GM18858 (cell line): ENCODE measurements around the gene IQGAP2.
"Not testable (repeated sequence)": the region's sequence is repeated elsewhere in the genome, so short reads cannot be mapped to it uniquely, and the experiment has no call there.

Experiments
- ATAC-seq: cut with Tn5 transposase; IDR thresholded peaks from one replicate; pipeline ENCODE4 v1.9.1; 2021; ENCODE audit not compliant: unreplicated experiment

IQGAP2 gene

DNA sequence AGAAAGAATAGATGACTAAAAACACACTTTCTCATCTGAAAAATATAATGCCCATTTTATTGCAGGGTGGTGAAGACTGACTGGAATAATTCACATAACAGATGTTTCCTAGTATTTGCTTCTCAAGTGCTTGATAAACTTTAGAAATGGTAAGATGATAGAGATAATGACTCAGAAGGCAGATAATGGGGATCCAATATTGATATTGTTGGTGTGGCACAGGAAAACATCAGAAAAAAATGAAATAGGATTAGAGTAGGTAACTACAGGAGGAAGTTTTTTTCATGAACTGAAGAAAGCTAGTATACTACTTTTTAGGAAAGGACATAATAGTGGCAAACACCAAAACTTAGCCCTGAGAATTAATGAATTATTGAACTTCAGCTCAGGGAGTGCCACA is 240.3 kb downstream of the IQGAP2 start:
- ATAC-seq = no peak

DNA sequence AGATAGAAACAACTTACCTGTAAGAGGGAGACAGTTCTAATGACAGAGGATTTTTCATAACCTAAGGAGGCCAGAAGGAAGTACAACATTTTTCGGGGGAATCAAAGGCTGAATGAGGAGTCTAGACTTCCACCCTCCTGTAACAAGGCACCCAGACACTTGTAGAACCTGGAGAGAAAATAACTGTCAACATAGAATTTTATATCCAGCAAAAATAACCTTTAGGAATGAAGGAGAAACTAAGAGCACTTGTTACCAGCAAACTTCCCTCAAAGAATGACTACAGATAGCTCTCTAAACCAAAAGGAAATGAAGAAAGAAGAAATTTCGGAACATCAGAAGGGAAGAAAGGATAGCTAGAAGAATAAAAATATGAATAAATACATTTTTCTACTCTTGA is 246.1 kb downstream of the IQGAP2 start:
- no peak for ATAC-seq

DNA sequence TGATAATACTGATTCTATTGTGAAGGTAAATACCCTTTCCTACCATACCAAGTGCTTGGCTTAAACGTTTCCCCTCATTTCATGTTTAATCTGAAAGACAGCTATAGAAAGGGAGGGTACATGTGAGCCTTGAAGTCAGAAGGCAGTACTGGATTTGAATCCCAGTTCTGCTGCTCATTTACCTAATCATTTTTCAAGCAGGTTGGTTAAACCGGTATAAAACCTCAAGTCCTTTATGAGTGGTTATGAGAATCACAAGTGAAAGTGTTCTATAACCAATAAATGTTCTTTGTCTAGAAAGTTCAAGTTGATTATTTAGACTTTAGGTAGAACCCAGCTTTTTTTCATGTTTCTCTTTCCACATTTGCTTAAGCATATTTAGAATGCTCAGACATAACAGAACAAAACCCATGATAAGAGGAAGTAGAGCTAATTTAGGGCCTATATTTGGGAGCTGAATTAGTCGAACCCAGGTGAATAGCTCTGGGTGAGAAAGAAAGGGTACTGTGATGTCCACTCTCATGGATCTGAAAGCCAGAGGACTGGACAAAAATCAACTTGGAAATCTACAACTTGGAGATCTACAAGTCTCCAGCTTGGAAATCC is 249.8 kb downstream of the IQGAP2 start:
- ATAC-seq = no peak

DNA sequence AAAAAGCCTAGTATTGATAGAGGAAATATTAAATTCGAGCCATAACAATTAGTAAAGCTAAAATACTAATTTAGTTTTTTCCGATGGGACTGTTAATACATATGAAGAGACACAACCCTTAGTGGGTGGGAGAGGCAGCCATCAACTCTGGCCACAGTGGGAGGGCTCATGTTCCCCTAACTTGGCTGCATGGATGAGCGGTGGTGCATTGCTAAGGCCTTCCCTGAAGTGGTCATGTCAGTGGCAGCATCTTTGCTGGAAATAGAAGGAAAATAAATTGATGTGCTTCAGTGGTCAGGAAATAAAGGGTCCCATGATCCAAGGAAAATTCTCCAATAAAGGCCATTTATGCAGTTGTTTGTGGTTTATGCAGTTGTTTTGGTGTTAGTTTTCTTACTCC is 254.0 kb downstream of the IQGAP2 start:
- no peak for ATAC-seq

DNA sequence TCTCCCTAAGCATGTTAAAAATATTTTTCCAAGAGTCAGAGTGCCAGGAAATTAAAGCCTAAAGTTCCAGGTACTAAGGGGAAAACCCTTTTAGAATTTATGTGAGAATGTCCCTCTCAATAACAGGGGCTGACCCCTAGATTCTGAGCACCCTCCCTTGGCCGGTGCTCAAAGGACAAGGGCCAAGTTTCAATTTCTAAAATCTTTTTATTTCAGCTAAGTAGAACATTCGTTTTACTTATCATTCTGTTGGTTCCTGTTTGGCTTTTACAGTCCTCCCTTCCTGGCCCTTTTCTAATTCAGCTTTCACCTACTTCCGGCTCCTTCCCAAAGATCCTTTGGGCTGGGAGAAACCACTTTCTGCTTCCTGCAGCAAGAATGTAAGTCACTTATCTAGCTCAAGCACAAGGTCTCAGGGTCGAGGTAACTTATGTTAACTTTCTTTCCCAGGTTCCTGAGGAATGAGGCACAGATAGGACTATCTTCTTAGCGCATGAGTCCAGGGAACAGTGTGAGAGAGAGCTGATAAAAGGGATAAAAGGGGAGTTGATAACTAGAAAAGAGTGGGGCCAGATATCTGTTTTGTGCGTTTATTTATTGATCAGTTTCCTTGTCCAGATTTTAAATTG is 254.7 kb downstream of the IQGAP2 start:
- no peak for ATAC-seq

DNA sequence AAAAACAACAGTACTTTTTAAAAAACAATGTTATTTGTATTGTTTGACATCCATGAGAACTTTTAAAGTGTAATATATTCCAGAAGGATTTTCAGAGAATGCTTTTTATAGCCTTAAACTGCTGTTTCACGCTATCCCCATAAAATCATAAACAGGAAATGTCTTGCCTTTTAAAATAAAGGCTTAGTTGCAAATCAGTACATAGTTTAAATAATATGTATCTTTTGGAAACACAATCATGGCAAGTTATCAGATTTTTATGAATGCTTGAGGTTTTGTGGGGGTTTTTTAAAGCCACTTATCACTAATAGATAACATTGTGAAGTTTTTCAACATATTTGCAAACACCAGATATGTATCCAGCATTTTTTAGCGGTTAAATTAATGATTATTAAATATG is 257.3 kb downstream of the IQGAP2 start:
- no peak for ATAC-seq

DNA sequence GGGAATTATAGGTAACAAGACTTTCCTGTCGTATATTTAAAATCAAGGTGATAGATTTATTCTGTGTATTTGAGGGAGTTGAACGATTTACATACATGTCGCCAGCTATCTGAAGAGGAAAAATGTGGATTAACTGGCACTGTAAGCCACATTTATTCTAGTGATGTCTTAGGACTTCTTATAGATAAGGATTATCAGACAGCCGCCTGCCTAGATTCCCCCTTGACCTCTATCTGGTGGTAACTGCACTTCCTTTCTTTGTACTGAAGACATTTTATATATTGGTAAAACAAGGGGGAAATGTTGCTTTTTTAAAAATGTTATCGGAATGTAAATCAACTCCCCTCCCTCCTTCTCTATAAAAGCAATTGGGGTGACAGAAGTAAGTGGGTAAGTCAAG is 259.4 kb downstream of the IQGAP2 start:
- ATAC-seq = no peak

DNA sequence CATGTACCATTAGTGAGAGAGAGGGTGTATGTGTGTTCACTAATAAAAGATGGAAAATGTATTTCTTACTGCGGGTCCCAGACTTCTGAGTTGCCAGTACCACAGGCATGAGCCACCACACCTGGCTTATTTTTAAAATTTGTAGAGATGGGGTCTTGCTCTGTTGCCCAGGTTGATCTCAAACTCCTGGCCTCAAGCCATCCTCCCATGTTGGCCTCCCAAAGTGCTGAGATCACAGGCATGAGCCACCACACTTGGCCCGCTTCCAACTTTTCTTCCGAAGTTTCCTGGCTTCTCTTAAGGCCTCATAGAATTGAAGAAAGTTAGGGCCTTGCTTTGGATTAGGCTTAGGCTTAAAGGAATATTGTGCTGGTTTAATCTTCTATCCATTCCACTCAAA is 260.5 kb downstream of the IQGAP2 start:
- no peak for ATAC-seq

DNA sequence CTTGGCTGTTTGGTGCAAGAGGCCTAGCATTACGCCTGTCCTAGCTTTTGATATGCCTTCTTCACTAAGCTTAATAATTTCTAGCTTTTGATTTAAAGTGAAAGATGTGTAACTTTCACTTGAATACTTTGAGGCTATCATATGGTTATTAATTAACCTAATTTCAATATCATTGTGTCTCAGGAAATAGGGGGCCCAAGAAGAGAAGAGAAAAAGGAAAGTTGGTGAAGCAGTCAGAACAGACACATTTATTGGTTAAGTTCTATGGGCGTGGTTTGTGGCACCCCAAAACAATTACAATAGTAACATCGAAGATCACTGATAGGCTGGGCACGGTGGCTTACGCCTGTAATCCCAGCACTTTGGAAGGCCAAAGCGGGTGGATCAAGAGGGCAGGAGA is 261.0 kb downstream of the IQGAP2 start:
- no peak for ATAC-seq

DNA sequence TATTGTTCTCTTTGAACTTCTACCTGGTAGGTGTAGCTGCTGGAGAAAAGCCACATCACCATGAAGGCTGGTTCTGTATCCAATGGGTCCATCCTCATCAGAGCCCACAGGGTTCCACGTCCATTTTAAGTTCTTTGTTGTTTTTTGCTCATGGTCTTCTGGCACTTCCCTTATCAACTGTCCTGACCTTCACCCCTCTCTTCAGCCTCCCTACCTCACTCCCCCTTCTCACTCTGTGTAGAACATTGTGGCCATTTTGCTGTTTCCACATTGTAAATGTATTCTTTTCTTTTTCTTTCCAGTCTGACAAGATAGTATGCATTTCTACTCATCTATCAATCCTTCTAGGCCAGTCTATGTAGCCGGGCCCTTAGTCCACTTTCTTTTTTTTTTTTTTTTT is 264.4 kb downstream of the IQGAP2 start:
- no peak for ATAC-seq

DNA sequence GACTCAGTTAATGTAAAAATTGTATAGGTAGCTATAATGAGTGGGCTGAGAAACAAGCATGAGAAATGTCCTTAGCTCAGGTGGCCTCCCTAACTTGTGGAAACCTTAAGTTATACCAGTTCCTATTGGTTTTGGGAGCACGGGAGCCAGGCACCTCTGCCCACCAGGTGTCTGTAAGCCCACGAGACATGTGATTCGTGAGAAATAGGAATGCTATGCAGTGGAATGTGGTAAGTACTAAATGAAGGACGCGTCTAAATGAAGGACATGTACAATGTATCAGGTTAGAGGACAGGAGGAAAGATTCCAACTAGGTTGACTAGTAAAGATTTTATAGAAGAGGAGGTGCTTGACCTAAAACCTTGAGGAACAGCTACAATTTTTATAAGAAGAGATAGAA is 266.2 kb downstream of the IQGAP2 start:
- ATAC-seq = no peak

DNA sequence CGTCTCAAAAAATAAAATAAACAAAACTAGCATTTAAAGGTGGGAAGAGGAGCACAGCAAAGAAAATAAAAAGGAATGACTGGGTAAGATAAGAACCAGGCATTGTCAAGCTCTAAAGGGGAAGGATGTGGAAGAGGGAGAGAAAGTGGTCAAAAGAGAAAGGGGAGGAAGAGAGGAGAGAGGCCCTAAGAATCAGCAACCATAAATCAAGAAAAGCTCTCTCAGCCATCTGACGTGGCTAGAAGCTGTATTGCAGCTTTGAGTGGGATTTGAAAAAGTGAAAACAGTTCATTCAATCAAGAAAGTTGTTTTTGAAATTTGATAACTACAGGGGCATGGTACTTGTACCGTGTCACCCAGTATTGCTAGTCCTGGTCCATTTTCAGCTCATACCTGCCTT is 267.4 kb downstream of the IQGAP2 start:
- no peak for ATAC-seq

DNA sequence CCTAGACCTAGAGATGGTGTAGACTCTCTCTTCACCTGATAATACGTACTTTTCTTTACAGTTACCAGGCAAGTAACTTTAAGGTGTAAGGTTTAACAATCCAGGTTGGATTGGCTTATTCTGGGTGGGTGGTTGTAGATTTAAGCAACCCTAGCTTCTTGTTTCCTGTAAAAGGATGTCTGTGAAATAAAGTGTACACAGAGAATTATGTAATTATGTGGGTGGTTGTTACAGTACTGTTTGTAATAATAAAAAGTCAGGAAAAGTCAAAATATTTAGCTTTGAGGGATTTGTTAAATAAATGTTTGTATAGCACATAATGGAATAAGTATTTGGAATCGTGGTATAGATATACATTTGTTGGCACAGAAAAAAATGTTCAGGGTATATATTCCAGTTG is 269.2 kb downstream of the IQGAP2 start:
- no peak for ATAC-seq

DNA sequence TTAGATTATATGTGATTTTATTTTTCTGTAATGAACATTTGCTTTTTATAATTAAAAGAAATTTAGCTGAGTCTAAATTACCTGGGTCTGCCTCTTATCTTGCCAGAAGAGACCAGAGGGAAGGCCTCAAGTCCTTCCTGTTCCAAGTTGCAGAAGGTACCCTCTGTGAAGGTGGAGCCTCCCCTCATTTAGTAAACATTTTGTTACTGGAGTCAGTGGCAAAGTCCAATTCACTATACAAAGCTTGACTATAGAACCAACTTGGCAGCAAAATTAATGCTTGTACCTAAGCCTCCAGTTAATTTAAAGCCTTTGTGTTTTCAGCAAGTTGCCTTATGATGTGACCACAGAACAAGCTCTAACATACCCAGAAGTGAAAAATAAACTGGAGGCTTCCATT is 270.0 kb downstream of the IQGAP2 start:
- no peak for ATAC-seq

DNA sequence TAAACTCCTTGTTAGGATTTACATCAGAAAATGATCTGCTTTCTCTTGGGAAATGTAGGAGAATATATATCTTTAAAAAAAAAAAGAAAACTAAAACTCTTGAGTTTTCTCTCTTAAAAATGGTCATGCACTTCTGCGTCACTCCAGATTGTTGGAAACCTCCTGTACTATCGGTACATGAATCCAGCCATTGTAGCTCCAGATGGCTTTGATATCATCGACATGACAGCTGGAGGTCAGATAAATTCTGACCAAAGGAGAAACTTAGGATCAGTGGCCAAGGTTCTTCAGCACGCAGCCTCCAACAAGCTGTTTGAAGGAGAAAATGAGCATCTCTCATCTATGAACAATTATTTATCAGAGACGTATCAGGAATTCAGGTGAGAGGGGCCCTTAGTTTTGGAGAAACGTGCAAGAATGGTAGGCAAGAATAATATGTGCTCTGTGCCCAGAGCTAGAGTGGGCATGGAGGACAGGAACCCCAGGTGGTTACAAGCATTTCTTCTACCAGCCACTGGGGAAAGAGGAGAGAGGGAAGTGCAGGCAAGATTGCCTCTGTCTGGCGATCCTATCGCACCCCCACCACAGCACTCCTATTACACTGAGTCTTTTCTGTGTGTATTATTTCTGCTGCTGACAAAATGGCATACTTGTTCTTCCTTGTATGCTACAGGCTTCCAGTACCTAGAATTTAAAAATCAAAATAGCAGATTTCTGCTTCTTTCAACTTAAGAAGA is 271.4 kb downstream of the IQGAP2 start:
- ATAC-seq = no peak

DNA sequence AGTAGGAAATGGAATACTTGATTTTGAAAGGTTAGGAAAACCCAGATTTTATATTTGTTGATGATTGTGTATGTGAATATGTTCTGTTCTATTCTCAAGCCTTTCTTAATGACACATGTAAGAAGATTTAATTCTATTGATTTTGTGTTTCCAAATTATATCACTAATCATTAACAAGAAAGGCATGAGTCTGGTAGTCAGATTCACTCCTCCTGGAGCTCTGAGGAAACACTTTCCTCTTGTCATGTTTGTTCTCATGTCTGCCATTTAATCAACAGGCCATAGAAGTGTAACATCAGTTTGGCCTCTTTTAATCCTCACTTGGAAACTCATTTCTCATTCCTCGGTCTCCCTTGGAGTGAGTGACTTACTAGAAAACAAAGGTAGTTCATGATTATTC is 272.3 kb downstream of the IQGAP2 start:
- ATAC-seq = no peak

DNA sequence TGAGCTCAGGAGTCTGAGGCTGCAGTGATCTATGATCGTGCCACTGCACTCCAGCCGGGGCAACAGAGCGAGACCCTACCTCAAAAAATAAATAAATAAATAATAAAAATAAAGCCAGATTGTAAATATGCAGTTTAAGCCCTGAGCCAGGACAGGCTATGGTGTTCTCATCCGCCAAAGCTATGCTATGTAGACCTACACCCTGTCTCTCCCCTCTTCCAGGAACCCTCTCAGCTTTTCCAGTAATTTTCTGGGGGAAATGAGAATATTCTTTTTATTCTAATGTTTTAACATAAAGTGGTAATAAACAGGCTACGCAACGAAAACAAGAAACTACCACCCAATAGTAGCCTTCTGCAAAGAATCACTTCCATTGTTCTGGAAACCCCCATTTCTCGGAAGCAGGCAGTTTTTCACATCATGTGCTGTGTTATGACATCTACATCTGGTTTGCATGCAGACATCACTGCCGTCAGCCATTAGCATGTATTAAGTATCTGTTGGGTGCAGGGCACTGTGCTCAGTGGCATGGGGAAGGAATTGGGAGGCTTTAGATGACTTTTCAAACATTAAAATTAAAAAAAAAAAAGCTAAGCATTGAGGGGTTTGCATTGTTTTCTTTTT is 274.9 kb downstream of the IQGAP2 start:
- no peak for ATAC-seq

DNA sequence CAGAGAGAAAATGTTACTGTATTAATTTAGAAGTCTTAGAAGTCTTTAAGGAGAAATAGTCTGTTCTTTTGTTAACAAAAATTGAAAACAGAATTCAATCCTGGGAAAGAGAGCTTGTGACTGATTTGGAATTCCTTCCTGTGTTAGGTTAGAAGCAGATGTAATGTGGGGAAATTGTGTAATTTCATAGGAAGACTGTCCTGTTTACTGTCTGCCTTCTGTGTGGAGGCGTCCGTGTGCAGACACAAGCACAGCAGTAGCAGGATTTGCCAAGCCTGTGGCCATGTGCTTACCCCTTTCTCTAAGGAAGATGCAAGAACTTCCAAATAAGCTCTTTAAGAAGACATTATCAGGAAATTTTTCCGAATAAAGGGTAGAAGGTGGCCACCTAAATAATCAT is 276.1 kb downstream of the IQGAP2 start:
- no peak for ATAC-seq

DNA sequence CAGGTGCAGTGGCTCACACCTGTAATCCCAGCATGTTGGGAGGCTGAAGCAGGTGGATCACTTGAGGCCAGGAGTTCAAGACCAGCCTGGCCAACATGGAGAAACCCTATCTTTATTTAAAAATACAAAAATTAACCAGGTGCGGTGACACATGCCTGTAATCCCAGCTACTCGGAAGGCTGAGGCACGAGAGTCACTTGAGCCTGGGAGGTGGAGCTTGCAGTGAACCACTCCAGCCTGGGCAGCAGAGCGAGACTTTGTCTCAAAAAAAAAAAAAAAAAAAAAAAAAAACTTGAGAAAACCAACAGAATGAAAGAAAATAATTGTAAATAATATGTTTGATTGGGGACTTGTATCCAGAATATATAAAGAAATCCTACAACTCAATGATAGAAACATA is 277.7 kb downstream of the IQGAP2 start:
- not testable (repeated sequence) for ATAC-seq

DNA sequence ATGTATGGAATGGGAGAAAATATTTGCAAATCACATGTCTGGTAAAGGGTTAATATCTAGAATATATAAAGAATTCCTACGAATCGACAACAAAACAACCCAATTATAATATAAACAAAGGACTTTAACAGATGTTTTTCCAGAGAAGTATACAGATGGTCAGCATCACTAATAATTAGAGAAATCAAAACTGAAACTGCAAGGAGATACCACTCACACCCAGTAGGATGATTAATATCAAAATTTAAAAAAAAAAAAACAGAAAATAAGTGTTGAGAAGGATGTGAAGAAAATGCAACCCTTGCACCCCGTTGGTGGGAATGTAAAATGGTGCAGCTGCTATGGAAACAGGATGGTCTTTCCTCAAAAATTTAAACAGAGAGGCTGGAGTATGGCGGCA is 278.2 kb downstream of the IQGAP2 start:
- no peak for ATAC-seq

DNA sequence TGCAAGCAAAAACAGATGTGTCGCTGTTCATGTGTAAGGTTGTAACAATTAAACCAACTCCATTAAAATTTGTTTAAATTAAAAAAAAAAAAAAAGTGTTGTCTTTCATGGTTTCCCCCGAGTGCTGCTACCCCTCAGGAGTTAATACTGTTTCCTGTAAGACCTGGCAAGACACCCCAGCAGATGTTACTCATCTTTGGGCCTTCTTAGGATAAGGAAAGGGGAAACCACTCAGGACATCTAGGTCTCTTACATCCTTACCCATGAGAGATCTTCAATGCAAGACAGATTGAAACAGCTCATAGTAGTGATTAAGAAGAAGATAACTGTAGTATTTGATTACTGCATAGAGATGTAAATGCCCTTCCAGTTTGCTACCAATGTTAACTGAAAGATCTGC is 279.3 kb downstream of the IQGAP2 start:
- ATAC-seq = no peak
